ENCODE measurements around the gene SLC2A11. TPM values are rescaled to one million over a fixed set of nuclear protein-coding genes. Genes with fewer than 3 reads are reported as not detected.

SLC2A11 gene
- total RNA-seq, 1 experiment from 2014 or later = 17.2 TPM

DNA sequence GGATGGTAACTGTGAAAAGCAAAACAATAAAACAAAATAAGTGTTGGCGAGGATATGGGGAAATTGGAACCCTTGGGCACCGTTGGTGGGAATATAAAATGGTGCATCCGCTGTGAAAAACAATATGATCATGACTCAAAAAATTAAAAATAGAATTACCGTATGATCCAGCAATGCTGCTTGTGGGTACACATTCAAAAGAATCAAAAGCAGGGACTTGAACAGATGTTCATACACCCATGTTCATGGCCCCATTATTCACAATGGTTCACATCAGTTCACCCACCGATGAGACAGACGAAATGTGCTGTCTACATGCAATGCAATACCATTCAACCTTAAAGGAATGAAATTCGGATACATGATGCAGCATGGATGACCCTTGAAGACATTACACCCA lies 17.6 kb upstream of the SLC2A11 start:
- no peaks in the 10 kb centered on the region; a peak in 1 of 4 replicates for H3K36me3 ChIP-seq (ENCODE audit: control insufficient read depth in 1 of 2, insufficient read depth in 2 of 2, low read length in 2 of 2)
- H3K4me2 ChIP-seq (ENCODE audit: low read length) = no peak overlapping the region
- H3K27ac ChIP-seq (ENCODE audit: low read depth, low read length) = no peak overlapping the region
- ChIA-PET POLR2A (no interaction called here), CTCF (interaction anchor here (0.8 kb wide), 1 partner anchor 10 kb away, joined by 4 read pairs; no protein-coding TSS in a partner anchor), RAD21 (ENCODE audit: low non-redundant PET in 1 of 2, low total read pairs in 2 of 2, uncharacterized antibody in 2 of 2, unreplicated experiment in 2 of 2) (no interaction called here)
- H3K9me3 ChIP-seq (ENCODE audit: control insufficient read depth in 1 of 2, insufficient read depth in 1 of 2, low read depth in 1 of 2, low read length in 2 of 2) = no peaks in the 10 kb centered on the region
- H2AFZ ChIP-seq (ENCODE audit: low read depth, low read length, poor library complexity, severe bottlenecking) = no peak overlapping the region
- TF ChIP-seq, protein P1, sequence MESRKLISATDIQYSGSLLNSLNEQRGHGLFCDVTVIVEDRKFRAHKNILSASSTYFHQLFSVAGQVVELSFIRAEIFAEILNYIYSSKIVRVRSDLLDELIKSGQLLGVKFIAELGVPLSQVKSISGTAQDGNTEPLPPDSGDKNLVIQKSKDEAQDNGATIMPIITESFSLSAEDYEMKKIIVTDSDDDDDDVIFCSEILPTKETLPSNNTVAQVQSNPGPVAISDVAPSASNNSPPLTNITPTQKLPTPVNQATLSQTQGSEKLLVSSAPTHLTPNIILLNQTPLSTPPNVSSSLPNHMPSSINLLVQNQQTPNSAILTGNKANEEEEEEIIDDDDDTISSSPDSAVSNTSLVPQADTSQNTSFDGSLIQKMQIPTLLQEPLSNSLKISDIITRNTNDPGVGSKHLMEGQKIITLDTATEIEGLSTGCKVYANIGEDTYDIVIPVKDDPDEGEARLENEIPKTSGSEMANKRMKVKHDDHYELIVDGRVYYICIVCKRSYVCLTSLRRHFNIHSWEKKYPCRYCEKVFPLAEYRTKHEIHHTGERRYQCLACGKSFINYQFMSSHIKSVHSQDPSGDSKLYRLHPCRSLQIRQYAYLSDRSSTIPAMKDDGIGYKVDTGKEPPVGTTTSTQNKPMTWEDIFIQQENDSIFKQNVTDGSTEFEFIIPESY (IDR thresholded peaks at IDR 0.05; ENCODE audit: extremely low read depth, insufficient replicate concordance, low read length) = no peak
- TF ChIP-seq, protein P2, sequence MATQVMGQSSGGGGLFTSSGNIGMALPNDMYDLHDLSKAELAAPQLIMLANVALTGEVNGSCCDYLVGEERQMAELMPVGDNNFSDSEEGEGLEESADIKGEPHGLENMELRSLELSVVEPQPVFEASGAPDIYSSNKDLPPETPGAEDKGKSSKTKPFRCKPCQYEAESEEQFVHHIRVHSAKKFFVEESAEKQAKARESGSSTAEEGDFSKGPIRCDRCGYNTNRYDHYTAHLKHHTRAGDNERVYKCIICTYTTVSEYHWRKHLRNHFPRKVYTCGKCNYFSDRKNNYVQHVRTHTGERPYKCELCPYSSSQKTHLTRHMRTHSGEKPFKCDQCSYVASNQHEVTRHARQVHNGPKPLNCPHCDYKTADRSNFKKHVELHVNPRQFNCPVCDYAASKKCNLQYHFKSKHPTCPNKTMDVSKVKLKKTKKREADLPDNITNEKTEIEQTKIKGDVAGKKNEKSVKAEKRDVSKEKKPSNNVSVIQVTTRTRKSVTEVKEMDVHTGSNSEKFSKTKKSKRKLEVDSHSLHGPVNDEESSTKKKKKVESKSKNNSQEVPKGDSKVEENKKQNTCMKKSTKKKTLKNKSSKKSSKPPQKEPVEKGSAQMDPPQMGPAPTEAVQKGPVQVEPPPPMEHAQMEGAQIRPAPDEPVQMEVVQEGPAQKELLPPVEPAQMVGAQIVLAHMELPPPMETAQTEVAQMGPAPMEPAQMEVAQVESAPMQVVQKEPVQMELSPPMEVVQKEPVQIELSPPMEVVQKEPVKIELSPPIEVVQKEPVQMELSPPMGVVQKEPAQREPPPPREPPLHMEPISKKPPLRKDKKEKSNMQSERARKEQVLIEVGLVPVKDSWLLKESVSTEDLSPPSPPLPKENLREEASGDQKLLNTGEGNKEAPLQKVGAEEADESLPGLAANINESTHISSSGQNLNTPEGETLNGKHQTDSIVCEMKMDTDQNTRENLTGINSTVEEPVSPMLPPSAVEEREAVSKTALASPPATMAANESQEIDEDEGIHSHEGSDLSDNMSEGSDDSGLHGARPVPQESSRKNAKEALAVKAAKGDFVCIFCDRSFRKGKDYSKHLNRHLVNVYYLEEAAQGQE (IDR thresholded peaks at IDR 0.05; ENCODE audit: low read depth) = no peak
- TF ChIP-seq, protein P3, sequence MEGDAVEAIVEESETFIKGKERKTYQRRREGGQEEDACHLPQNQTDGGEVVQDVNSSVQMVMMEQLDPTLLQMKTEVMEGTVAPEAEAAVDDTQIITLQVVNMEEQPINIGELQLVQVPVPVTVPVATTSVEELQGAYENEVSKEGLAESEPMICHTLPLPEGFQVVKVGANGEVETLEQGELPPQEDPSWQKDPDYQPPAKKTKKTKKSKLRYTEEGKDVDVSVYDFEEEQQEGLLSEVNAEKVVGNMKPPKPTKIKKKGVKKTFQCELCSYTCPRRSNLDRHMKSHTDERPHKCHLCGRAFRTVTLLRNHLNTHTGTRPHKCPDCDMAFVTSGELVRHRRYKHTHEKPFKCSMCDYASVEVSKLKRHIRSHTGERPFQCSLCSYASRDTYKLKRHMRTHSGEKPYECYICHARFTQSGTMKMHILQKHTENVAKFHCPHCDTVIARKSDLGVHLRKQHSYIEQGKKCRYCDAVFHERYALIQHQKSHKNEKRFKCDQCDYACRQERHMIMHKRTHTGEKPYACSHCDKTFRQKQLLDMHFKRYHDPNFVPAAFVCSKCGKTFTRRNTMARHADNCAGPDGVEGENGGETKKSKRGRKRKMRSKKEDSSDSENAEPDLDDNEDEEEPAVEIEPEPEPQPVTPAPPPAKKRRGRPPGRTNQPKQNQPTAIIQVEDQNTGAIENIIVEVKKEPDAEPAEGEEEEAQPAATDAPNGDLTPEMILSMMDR (IDR thresholded peaks at IDR 0.05 in 2 of 3, conservative IDR thresholded peaks at IDR 0.05 in 1 of 3; ENCODE audit: borderline replicate concordance in 1 of 3, insufficient read depth in 1 of 3, low read depth in 2 of 3, low read length in 2 of 3) = no peak
- TF ChIP-seq JUND (IDR thresholded peaks at IDR 0.05) = no peak
- no peak for TF ChIP-seq TCF7L2 (IDR thresholded peaks at IDR 0.05; ENCODE audit: borderline replicate concordance, extremely low read depth, insufficient read depth, insufficient read length)
- TF ChIP-seq FOSL1 (IDR thresholded peaks at IDR 0.05; ENCODE audit: low read depth) = no peak
- TF ChIP-seq SRF (IDR thresholded peaks at IDR 0.05; ENCODE audit: low read depth) = no peak
- no peak for TF ChIP-seq EGR1 (IDR thresholded peaks at IDR 0.05; ENCODE audit: low read depth)
- TF ChIP-seq YY1 (IDR thresholded peaks at IDR 0.05; ENCODE audit: extremely low read depth, insufficient replicate concordance, low read depth, low read length) = no peak
- no peak for TF ChIP-seq POLR2A (IDR thresholded peaks at IDR 0.05; ENCODE audit: borderline replicate concordance, extremely low read depth, insufficient read depth, insufficient read length)
- no peak for TF ChIP-seq ELF1 (IDR thresholded peaks at IDR 0.05; ENCODE audit: borderline replicate concordance, low read depth)
- TF ChIP-seq EZH2phosphoT487 (IDR thresholded peaks at IDR 0.05; ENCODE audit: borderline replicate concordance) = no peak
- TF ChIP-seq, protein P4, sequence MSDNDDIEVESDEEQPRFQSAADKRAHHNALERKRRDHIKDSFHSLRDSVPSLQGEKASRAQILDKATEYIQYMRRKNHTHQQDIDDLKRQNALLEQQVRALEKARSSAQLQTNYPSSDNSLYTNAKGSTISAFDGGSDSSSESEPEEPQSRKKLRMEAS (IDR thresholded peaks at IDR 0.05) = no peak
- TF ChIP-seq ZFX (IDR thresholded peaks at IDR 0.05) = no peak
- no peak for TF ChIP-seq RAD21 (IDR thresholded peaks at IDR 0.05; ENCODE audit: low read depth)
- TF ChIP-seq CEBPB (IDR thresholded peaks at IDR 0.05; ENCODE audit: low read depth) = no peak
- DNase-seq (ENCODE audit: low read depth, low spot score) (no peak), ATAC-seq (no peak)
- BruUV-seq (replicated peaks) = no TSS peak
- no peaks in the 10 kb centered on the region for H3K9me2 ChIP-seq (ENCODE audit: insufficient read depth)
- H3K27me3 ChIP-seq (ENCODE audit: insufficient read depth, low read length) = no peaks in the 10 kb centered on the region
- no peak overlapping the region for H3K4me3 ChIP-seq (replicated peaks in 1 of 2; ENCODE audit: low read depth in 1 of 2, low read length in 2 of 2)
- H3K9ac ChIP-seq (ENCODE audit: low read length) = no peak overlapping the region
- no peaks in the 10 kb centered on the region for H3K79me2 ChIP-seq (ENCODE audit: insufficient read depth, low read length)
- no peaks in the 10 kb centered on the region for H3K4me1 ChIP-seq (ENCODE audit: control insufficient read depth in 1 of 2, insufficient read depth in 2 of 2, low read length in 2 of 2)
- intact Hi-C loops (cut with micrococcal nuclease) = loop anchor here (10.0 kb wide), 1 partner anchor 525 kb away; no protein-coding TSS in a partner anchor
- no peaks in the 10 kb centered on the region for H4K20me1 ChIP-seq (ENCODE audit: insufficient read depth)
